IPS-11a (cell line): ENCODE measurements around the gene MLNR.

Source experiments
- H3K4me3 ChIP-seq: one replicate; pipeline ENCODE4 v1.5.1; 2013; ENCODE audit warnings: low read depth, low read length, control low read depth

Gene MLNR, protein sequence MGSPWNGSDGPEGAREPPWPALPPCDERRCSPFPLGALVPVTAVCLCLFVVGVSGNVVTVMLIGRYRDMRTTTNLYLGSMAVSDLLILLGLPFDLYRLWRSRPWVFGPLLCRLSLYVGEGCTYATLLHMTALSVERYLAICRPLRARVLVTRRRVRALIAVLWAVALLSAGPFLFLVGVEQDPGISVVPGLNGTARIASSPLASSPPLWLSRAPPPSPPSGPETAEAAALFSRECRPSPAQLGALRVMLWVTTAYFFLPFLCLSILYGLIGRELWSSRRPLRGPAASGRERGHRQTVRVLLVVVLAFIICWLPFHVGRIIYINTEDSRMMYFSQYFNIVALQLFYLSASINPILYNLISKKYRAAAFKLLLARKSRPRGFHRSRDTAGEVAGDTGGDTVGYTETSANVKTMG

DNA sequence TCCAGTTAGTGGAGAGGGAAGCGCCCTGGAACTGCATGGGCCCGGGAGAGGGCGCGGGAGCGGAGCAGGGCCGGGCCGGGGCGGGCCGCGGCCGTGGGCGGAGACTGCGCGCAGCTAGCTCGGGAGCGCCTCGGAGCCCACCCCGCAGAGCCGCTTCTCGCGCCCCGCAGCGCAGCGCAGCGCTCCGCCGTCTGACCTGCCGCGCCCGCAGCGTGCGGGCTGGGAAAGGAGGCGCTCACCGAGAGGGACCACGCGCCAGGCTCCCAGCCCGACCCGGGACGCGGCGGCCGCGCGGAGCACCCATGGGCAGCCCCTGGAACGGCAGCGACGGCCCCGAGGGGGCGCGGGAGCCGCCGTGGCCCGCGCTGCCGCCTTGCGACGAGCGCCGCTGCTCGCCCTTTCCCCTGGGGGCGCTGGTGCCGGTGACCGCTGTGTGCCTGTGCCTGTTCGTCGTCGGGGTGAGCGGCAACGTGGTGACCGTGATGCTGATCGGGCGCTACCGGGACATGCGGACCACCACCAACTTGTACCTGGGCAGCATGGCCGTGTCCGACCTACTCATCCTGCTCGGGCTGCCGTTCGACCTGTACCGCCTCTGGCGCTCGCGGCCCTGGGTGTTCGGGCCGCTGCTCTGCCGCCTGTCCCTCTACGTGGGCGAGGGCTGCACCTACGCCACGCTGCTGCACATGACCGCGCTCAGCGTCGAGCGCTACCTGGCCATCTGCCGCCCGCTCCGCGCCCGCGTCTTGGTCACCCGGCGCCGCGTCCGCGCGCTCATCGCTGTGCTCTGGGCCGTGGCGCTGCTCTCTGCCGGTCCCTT is at the start of gene MLNR:
Gene MLNR (plus strand): TSS at position 303 of the 820 bp plus-strand sequence. CDS start 0 bp downstream, at position 303.
- peak within 1 kb of the TSS; percentile 35 for H3K4me3 ChIP-seq

- no peak overlapping the region for H3K4me3 ChIP-seq
Measured at GRCh38 chr13:49171359-49171758, 48.8 kb upstream of the MLNR start.

DNA sequence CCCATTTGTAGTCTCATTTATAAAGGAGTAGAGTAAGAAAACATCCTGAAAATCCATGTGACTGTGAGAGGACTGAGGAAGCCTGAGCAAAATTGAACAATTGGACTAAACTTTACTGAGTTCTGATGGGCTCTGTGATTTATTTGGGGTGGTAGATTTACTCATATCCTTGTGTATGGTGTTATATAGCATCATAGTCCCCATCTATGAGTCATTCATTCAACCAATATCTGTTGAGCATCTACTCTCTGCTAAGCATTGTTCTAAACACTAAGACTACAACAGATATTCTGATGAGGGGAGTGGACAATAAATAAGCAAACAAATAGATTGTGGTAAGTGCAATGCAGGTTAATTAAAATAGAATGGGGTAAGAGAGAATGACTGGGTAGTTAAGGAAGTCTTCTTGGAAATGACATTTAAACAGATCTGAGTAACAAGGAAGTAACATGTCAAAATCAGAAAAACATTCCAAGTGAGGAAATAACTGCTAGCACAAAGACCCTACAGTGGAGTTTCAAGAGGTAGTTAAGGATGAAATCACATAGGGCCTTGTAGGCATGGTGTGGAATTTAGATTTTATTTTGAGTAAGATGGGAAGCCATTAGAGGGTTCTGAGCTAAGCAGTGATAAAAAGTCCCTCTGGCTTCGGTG is 36.3 kb upstream of the MLNR start:
- no peak overlapping the region for H3K4me3 ChIP-seq

GRCh38 chr13:49184621-49185020 is 35.5 kb upstream of the MLNR start:
- H3K4me3 ChIP-seq, result no peak overlapping the region

GRCh38 chr13:49185264-49185663 is 34.9 kb upstream of the MLNR start:
- no peak overlapping the region for H3K4me3 ChIP-seq

GRCh38 chr13:49190901-49191300 is 29.2 kb upstream of the MLNR start:
- H3K4me3 ChIP-seq, result no peak overlapping the region

DNA sequence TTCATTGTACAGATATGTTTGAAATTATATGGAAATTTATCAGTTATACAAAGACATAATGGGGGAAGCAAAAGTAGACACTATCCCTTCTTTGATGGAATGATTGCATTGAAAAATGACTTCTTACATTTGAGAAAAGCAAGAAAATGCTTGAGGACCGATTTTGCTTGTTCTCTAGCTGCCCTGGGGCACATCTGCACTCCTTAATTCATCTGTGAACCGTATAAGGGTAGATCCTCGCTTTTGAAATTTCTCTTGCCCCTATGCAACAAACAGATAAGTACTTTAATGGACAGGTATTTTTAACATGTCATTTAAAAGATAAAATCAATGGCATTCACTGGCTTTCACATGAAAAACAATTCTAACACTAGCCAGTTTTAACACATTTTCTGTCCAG is 13.5 kb upstream of the MLNR start:
- H3K4me3 ChIP-seq, result no peak overlapping the region

- no peak overlapping the region for H3K4me3 ChIP-seq
Measured at GRCh38 chr13:49208619-49209018, 11.5 kb upstream of the MLNR start.

GRCh38 chr13:49210114-49210513 is 10.0 kb upstream of the MLNR start:
- no peak overlapping the region for H3K4me3 ChIP-seq

DNA sequence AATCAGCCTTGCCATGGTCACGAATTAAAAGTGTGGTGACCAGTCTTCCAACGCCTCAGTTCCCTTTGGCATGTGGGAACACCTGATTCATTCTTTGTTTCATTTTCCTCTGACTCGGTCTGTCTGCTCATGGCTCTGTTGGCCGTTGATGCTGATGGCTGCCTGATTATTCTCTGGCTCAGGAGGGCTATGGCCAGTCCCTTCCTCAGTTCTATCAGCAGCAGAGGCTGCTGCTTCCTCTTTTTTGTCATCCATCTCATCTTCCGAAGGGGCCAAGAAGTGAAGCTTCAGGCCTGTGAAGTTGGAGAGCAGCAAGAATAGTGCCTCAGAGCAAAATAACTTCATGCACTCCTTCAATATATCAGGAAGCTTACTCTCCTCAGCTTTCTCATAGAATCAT is 9.5 kb upstream of the MLNR start:
- no peak overlapping the region for H3K4me3 ChIP-seq

DNA sequence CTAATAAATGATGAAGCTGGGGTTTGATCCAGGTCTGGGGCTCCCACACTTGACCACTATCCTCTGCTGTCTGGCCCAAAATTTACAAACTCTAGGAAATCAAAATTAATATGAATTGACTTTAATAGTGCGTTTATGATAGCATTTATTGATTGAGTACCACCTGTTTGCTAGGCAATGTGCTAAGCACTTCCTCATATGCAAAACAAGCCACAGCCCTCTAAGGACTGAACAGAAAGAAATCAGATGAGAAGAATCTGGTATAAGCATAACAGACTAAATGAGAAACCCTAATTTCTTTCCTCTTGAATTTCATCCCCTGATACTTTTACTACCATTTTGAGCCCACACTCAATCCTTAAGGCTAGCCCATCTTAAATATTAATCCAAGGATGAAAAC is 6.6 kb upstream of the MLNR start:
- no peak overlapping the region for H3K4me3 ChIP-seq

GRCh38 chr13:49213997-49214916 is 5.9 kb upstream of the MLNR start:
- H3K4me3 ChIP-seq, result no peak overlapping the region

GRCh38 chr13:49214917-49215376 is 5.2 kb upstream of the MLNR start:
- H3K4me3 ChIP-seq, result no peak overlapping the region

GRCh38 chr13:49216334-49216733 is 3.8 kb upstream of the MLNR start:
- H3K4me3 ChIP-seq, result no peak overlapping the region

GRCh38 chr13:49217962-49218492 is 2.1 kb upstream of the MLNR start:
- H3K4me3 ChIP-seq, result peak overlapping the region; percentile 29

DNA sequence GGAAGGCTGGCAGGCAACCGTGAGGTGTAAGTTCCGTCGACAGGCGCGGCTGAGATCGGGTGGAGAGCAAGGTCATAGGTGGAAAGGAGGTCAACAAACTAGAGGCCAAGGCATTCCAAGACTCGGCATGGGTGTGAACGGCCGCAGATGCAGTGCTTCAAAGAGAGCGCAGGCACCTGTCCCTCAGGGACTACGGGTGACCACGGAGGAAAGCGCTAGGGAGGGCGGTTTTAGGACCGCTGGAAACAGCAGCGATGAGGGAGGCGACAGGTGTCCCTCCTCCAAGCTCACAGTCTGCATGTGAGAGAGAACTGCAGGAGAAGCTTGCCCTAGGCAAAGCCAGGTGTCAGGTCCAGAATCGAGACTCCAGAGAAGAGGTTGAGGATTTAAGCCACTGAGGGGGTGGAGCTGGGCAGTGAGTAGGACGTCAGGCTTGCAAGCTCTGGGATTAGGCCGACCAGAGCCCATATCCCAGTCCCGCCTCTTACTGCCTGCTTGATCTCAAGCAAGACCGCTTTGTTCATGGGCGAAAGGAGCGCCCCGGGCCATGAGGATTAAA is 1.6 kb upstream of the MLNR start:
- H3K4me3 ChIP-seq, result peak overlapping the region; percentile 29

DNA sequence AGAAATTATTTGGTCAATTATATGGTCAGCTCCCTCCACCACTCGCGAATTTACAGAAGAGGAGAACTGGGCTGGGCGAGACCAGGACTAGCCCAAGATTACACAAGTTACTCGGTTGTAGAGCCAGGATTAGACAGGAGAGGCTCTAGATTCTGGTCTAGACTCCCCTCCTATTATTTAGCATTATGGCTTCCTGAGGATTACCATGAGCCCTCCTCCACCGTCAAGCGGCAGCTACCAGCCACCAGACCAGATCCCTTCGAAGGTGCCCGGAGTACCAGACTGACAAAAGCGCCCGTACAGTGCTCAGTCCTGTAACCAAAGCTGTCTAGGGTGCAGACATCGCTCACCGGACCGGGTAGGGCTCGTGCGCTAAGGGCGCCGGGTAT is 497 bp upstream of the MLNR start:
- H3K4me3 ChIP-seq, result no peak overlapping the region

DNA sequence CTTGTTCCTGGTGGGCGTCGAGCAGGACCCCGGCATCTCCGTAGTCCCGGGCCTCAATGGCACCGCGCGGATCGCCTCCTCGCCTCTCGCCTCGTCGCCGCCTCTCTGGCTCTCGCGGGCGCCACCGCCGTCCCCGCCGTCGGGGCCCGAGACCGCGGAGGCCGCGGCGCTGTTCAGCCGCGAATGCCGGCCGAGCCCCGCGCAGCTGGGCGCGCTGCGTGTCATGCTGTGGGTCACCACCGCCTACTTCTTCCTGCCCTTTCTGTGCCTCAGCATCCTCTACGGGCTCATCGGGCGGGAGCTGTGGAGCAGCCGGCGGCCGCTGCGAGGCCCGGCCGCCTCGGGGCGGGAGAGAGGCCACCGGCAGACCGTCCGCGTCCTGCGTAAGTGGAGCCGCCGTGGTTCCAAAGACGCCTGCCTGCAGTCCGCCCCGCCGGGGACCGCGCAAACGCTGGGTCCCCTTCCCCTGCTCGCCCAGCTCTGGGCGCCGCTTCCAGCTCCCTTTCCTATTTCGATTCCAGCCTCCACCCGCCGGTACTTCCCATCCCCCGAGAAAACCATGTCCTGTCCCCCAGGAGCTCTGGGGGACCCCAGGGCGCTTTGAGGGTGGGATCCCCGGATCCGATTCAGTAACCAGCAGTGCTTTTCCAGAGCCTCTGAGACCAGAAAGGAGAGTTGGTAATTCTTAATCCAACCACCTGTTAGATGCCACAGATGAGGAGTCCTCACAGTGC is 885 bp downstream of the MLNR start:
- H3K4me3 ChIP-seq, result peak overlapping the region; percentile 35

DNA sequence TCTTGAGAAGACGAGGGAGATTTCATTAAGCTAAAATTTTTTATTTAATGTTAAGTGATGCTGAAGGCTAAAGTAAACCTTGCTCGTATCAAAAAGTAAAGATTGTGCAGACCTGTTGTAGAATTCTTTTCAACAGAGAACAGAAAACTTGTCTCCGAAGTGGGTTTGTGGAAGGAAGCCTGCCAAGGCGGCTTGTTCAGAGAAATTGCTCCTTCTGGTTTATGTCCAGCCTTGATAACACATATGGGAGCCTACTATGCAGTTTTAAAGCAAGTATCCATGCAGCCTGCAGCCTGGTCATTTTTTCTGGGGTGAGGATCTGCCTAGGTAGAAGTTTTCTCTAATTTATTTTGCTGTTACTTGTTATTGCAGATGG is 1.4 kb downstream of the MLNR start:
- H3K4me3 ChIP-seq, result no peak overlapping the region
